ENCODE measurements around the gene ISOC1. TPM values are rescaled to one million over a fixed set of nuclear protein-coding genes. Genes with fewer than 3 reads are reported as not detected.

ISOC1 gene
- total RNA-seq, 1 donor from 2014 or later, result 7.4 TPM

DNA sequence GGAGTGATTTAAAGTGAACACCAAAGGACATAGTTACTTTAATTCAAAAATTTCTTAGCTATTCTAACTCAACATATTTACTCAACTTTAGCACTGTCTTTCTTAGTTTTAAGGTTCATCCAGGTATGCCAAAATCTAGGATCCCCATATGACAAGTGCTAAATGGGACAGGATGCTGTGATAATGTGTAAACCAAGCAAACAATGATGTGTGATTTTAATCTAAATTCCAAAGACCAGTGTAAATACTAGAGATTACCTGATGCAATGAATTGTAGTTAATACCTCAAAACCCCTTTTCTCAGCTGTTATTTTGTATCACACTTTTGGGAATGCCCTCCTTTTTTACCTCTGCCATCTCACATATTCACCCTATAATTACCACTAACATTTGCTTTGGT is 26.8 kb upstream of the ISOC1 start:
- Mint-ChIP-seq H3K9me3 (ENCODE audit: low read depth) (no peaks in the 10 kb centered on the region), H3K27me3 (ENCODE audit: low read depth) (peaks cover 35% of the 10 kb centered on the region), H3K4me3 (ENCODE audit: unreplicated experiment) (no peak overlapping the region), H3K36me3 (ENCODE audit: low read depth) (no peaks in the 10 kb centered on the region), H3K27ac (ENCODE audit: unreplicated experiment) (no peak overlapping the region), H3K4me1 (ENCODE audit: low read depth) (peaks cover 3% of the 10 kb centered on the region)
- no peak for DNase-seq (ENCODE audit: low spot score)
- TF ChIP-seq, protein P1, sequence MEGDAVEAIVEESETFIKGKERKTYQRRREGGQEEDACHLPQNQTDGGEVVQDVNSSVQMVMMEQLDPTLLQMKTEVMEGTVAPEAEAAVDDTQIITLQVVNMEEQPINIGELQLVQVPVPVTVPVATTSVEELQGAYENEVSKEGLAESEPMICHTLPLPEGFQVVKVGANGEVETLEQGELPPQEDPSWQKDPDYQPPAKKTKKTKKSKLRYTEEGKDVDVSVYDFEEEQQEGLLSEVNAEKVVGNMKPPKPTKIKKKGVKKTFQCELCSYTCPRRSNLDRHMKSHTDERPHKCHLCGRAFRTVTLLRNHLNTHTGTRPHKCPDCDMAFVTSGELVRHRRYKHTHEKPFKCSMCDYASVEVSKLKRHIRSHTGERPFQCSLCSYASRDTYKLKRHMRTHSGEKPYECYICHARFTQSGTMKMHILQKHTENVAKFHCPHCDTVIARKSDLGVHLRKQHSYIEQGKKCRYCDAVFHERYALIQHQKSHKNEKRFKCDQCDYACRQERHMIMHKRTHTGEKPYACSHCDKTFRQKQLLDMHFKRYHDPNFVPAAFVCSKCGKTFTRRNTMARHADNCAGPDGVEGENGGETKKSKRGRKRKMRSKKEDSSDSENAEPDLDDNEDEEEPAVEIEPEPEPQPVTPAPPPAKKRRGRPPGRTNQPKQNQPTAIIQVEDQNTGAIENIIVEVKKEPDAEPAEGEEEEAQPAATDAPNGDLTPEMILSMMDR (IDR thresholded peaks at IDR 0.05), result no peak

DNA sequence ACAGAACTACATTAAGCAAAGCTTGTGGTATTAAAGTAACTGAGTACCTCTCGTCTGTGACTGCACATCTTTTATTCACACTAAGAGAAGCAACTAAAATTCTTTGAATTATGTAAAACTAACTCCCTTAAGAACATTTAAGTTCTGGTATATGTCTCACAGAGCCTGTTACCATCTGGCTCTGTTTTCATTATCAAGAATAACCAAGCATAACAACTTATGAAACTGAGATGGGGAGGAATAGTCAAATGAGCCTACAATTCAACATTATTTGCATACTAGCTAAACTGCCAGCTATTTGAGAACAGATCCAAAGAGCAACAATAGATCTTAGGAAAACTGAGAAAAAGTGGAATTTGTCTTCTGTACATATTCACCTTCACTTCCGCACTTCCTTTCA is 25.3 kb upstream of the ISOC1 start:
- TF ChIP-seq, protein P1 (IDR thresholded peaks at IDR 0.05), result no peak
- no peak overlapping the region for H3K27ac Mint-ChIP-seq (ENCODE audit: unreplicated experiment)
- H3K27me3 Mint-ChIP-seq (ENCODE audit: low read depth), result peaks cover 40% of the 10 kb centered on the region
- no peak for DNase-seq (ENCODE audit: low spot score)
- no peaks in the 10 kb centered on the region for H3K36me3 Mint-ChIP-seq (ENCODE audit: low read depth)
- H3K4me1 Mint-ChIP-seq (ENCODE audit: low read depth), result no peaks in the 10 kb centered on the region
- no peak overlapping the region for H3K4me3 Mint-ChIP-seq (ENCODE audit: unreplicated experiment)
- no peaks in the 10 kb centered on the region for H3K9me3 Mint-ChIP-seq (ENCODE audit: low read depth)

- no peaks in the 10 kb centered on the region for H3K36me3 Mint-ChIP-seq (ENCODE audit: low read depth)
- H3K4me3 Mint-ChIP-seq (ENCODE audit: unreplicated experiment), result no peak overlapping the region
- H3K27ac Mint-ChIP-seq (ENCODE audit: unreplicated experiment), result no peak overlapping the region
- peaks cover 12% of the 10 kb centered on the region for H3K4me1 Mint-ChIP-seq (ENCODE audit: low read depth)
- TF ChIP-seq, protein P1 (IDR thresholded peaks at IDR 0.05), result no peak
- peaks cover 29% of the 10 kb centered on the region for H3K27me3 Mint-ChIP-seq (ENCODE audit: low read depth)
- H3K9me3 Mint-ChIP-seq (ENCODE audit: low read depth), result no peaks in the 10 kb centered on the region
- DNase-seq (ENCODE audit: low spot score), result no peak
Measured at GRCh38 chr5:129073111-129073510, 21.4 kb upstream of the ISOC1 start.

GRCh38 chr5:129074903-129075302 is 19.6 kb upstream of the ISOC1 start:
- no peak overlapping the region for H3K27ac Mint-ChIP-seq (ENCODE audit: unreplicated experiment)
- TF ChIP-seq, protein P1 (IDR thresholded peaks at IDR 0.05), result no peak
- peaks cover 12% of the 10 kb centered on the region for H3K4me1 Mint-ChIP-seq (ENCODE audit: low read depth)
- peaks cover 17% of the 10 kb centered on the region for H3K27me3 Mint-ChIP-seq (ENCODE audit: low read depth)
- no peaks in the 10 kb centered on the region for H3K9me3 Mint-ChIP-seq (ENCODE audit: low read depth)
- H3K36me3 Mint-ChIP-seq (ENCODE audit: low read depth), result no peaks in the 10 kb centered on the region
- no peak overlapping the region for H3K4me3 Mint-ChIP-seq (ENCODE audit: unreplicated experiment)
- DNase-seq (ENCODE audit: low spot score), result no peak

DNA sequence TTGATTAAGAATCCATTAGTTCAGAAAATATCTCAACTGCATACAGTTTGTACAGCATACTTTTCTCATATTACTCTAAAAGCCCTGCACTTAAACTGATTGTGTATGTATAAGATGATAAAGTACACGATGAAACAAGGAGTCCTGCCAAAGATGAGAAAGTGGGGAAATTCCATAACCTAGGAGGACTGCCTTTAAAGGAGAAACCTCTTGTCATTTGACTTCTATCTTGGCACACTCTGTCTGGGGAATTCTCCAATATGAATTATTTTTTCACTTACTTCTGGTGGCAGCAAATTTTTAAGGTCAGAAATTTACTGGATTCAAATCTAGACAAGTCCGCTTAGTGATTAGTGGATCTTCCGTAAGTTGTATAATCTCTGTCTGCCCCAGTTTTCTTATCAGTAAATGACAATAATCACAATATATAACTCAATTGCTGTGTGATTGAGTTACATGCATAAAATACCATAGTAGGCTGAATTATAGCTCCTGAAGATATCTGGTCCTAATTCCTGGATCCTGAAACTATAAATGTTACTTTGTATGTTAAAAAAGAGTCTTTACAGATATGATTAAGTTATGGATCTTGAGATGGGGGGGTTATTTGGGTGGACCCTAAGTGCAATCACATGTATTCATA is 17.0 kb upstream of the ISOC1 start:
- no peaks in the 10 kb centered on the region for H3K9me3 Mint-ChIP-seq (ENCODE audit: low read depth)
- TF ChIP-seq, protein P1 (IDR thresholded peaks at IDR 0.05), result no peak
- H3K36me3 Mint-ChIP-seq (ENCODE audit: low read depth), result no peaks in the 10 kb centered on the region
- peaks cover 15% of the 10 kb centered on the region for H3K27me3 Mint-ChIP-seq (ENCODE audit: low read depth)
- no peak for DNase-seq (ENCODE audit: low spot score)
- peaks cover 12% of the 10 kb centered on the region for H3K4me1 Mint-ChIP-seq (ENCODE audit: low read depth)
- no peak overlapping the region for H3K4me3 Mint-ChIP-seq (ENCODE audit: unreplicated experiment)
- H3K27ac Mint-ChIP-seq (ENCODE audit: unreplicated experiment), result no peak overlapping the region

Measured in chondrocyte (in vitro differentiated cells).